ENCODE measurements around the gene SLC6A4.

Gene SLC6A4

DNA sequence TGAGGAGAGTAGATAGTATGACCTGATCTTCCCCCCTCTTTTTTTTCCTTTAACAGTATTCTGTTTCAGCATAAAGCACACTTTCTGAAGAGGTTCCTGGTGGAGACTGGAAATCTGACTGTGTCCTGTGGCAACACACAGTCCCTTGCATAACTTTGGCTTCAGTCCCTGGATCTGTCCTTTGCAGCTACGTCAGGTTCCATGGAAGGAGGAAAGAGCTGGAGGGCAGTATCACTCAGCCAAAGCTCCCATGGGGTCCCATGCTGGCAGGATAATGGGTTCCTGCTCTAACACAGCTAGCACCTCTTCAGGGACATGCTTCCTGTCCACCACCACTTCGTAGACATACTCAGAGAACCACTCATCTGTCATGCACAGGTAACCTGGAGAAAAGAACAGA is 13.3 kb upstream of the SLC6A4 start:
- TF ChIP-seq, protein P1, sequence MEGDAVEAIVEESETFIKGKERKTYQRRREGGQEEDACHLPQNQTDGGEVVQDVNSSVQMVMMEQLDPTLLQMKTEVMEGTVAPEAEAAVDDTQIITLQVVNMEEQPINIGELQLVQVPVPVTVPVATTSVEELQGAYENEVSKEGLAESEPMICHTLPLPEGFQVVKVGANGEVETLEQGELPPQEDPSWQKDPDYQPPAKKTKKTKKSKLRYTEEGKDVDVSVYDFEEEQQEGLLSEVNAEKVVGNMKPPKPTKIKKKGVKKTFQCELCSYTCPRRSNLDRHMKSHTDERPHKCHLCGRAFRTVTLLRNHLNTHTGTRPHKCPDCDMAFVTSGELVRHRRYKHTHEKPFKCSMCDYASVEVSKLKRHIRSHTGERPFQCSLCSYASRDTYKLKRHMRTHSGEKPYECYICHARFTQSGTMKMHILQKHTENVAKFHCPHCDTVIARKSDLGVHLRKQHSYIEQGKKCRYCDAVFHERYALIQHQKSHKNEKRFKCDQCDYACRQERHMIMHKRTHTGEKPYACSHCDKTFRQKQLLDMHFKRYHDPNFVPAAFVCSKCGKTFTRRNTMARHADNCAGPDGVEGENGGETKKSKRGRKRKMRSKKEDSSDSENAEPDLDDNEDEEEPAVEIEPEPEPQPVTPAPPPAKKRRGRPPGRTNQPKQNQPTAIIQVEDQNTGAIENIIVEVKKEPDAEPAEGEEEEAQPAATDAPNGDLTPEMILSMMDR (IDR thresholded peaks at IDR 0.05; ENCODE audit: borderline replicate concordance, insufficient read depth, low read depth, low read length) = no peak
- H3K4me3 ChIP-seq (ENCODE audit: low read depth, low read length) = no peak overlapping the region

DNA sequence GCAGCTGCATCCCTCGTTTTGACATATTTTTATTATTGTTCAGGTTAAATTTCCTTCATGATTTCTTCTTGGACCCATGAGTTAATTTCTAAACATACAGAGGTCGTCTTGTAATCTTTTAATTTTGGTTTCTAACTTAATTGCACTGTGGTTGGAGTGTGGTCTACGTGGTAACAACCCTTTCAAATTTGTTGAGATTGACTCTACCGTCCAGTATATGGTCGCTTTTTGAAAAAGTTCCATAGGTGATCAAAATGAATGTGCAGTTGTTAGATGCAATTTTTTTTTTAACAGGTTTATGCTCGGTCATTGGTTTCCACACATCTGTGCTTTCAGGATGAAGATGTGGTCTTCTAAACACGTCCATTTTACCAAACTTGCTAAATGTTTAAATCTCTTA is 11.0 kb upstream of the SLC6A4 start:
- TF ChIP-seq, protein P1 (IDR thresholded peaks at IDR 0.05; ENCODE audit: borderline replicate concordance, insufficient read depth, low read depth, low read length) = no peak
- H3K4me3 ChIP-seq (ENCODE audit: low read depth, low read length) = no peak overlapping the region

GRCh38 chr17:30244853-30245385 is 9.4 kb upstream of the SLC6A4 start:
- no peak overlapping the region for H3K4me3 ChIP-seq (ENCODE audit: low read depth, low read length)
- TF ChIP-seq, protein P1 (IDR thresholded peaks at IDR 0.05; ENCODE audit: borderline replicate concordance, insufficient read depth, low read depth, low read length) = no peak

DNA sequence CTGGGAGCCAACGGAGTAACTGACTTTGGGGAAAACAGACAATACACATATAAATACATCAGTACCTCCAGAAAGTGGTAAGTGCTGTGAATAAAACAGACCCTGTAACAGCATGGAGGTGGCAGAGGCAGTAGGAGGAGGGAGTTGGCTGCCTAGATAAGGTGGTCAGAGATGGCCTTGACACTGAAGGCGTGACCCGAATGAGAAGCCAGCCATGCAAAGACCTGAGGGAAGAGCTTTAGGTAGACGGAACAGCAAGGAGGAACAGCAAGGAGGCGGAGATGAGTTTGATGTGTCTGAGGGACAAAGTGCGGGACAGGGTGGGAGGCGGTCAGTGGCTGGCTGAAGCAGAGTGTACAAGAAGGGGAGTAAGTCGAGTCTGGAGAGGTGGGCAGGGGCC is 8.1 kb upstream of the SLC6A4 start:
- TF ChIP-seq, protein P1 (IDR thresholded peaks at IDR 0.05; ENCODE audit: borderline replicate concordance, insufficient read depth, low read depth, low read length) = no peak
- H3K4me3 ChIP-seq (ENCODE audit: low read depth, low read length) = no peak overlapping the region

- TF ChIP-seq, protein P1 (IDR thresholded peaks at IDR 0.05; ENCODE audit: borderline replicate concordance, insufficient read depth, low read depth, low read length) = no peak
- no peak overlapping the region for H3K4me3 ChIP-seq (ENCODE audit: low read depth, low read length)
Observed at GRCh38 chr17:30243002-30243401, 7.5 kb upstream of the SLC6A4 start.

DNA sequence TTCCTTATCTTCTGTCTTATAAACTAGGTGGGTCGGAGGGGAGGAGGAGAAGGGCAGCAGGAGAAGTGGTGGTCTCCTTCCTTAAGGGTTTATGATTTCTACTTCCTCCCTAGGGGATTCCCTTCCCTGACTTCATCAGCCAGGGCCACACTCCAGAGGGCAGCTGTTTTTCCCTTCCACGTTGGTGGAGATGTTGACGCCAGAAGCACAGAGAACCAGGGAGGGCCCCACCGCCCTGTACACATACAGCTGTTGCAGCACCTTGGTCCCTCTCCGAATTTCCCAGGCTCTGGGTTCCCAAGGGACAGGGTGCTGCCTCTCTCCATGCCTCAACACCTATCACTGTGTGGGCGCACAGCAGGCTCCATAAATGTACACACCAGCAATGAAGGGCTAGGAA is 5.6 kb upstream of the SLC6A4 start:
- no peak overlapping the region for H3K4me3 ChIP-seq (ENCODE audit: low read depth, low read length)
- TF ChIP-seq, protein P1 (IDR thresholded peaks at IDR 0.05; ENCODE audit: borderline replicate concordance, insufficient read depth, low read depth, low read length) = no peak

DNA sequence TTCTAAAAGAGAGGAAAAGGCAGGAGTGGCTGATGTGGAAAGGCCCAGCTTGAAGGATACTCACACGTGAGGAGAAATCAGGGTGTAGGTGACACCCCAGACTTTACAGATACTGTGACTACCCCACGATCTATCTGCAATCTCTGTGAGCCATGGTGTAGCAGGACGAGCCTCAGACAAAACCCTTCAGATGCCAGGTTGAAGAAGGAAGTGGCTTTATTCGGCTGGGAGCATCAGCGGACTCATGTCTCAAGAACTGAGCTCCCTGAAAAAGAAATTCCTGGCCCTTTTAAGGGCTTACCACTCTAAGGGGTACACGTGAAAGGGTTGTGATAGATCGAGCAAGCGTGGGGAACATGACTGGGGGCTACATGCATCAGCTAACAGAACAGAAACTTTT is 4.7 kb upstream of the SLC6A4 start:
- TF ChIP-seq, protein P1 (IDR thresholded peaks at IDR 0.05; ENCODE audit: borderline replicate concordance, insufficient read depth, low read depth, low read length) = no peak
- H3K4me3 ChIP-seq (ENCODE audit: low read depth, low read length) = no peak overlapping the region
